GM18508 (cell line): ENCODE measurements around the gene SH3GL1.

Source experiments
- ATAC-seq: cut with Tn5 transposase; IDR thresholded peaks from one replicate; pipeline ENCODE4 v1.9.1; 2021; ENCODE audit warnings: moderate number of reproducible peaks; ENCODE audit not compliant: insufficient read depth, unreplicated experiment

Gene SH3GL1

DNA sequence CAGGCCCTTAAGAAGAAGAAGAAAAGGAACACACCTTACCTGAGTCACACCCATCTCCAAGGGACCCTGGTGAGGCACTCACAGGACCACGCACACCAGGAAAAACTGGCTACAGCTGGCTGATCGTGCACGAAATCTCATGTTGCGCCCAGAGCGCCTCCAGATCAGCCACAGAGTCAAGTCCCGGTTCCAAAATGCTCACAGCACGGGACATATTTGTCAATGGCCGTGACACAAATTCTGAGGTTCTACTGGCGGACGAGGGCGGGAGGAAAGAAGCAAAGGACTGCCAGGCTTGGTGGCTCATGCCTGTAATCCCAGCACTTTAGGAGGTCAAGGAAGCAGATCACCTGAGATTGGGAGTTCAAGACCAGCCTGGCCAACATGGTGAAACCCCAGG lies 21.5 kb downstream of the SH3GL1 start:
- ATAC-seq: no peak

DNA sequence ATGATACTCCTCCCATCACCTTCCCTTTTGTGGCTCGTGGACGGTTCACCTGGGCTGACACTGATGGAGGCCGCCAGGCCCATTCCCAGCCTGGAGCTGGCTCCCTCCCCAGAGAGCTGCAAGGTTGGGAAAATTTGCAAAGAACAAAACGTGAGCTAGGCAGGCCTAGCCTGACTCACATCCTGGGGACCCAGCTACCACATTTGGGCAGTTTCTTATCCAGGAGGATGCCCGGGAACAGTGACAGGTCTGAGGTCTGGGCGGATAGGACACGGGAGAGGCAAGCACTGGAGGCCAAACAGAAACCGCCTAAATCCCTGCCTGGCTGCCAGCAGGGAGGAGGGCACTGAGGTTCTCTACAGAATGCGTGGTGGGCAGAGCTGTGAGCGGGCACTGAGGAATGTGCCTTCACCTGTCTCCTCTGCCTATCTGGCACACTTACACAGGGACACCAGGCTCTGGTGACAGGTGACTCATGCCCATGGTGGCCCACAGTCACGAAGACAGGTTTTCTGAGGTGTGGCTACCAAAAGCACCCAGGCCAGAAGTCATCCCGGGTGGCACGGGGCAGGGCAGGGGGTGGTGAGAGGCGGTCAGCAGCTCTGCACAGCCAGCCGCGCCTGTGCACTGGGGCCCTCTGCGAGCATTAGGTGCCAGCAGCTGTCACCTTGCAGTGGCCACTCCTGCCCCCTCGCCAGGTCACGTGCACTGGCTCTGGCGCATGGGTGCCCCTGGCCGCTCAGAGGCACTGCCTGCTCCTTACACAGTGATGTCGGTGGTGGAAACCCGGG lies 23.2 kb downstream of the SH3GL1 start:
- no peak for ATAC-seq

DNA sequence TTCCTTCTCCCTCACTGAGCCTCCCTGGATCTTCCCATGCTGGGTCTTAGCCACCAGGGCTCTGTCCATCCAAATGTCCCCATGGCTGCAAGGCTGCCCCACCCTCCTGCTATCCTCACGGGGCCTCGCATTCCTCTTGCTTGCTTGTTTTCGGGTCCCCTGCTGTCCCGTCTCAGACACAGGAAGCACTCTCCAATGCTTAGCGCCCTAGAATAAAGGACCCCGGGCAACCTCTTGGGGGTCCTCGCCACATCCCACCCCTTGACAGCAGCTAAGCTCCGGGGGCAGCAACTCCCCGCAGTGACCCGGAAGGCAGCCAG lies 23.7 kb downstream of the SH3GL1 start:
- no peak for ATAC-seq

DNA sequence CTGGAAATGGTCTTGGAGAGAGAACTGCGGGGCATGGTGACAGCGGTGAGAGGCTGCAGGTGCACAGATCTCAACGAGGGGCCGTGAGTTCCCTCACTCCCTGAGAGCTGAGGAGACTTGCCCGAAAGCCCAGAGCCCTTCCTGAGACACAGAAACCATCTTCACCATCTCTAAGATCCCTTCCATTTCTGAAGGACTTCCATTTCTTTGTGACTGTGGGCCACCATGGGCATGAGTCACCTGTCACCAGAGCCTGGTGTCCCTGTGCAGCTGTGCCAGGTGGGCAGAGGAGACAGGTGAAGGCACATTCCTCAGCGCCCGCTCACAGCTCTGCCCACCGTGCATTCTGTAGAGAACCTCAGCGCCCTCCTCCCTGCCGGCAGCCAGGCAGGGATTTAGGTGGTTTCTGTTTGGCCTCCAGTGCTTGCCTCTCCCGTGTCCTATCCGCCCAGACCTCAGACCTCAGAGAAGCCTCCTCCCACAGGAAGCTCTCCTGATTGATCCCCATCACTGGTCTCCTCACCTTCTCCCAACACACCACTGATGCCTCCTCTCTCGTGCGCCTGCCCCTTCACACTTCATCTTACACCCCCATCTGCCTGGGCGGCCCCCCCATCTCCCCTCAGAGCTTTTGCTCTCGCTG lies 24.2 kb downstream of the SH3GL1 start:
- no peak for ATAC-seq

DNA sequence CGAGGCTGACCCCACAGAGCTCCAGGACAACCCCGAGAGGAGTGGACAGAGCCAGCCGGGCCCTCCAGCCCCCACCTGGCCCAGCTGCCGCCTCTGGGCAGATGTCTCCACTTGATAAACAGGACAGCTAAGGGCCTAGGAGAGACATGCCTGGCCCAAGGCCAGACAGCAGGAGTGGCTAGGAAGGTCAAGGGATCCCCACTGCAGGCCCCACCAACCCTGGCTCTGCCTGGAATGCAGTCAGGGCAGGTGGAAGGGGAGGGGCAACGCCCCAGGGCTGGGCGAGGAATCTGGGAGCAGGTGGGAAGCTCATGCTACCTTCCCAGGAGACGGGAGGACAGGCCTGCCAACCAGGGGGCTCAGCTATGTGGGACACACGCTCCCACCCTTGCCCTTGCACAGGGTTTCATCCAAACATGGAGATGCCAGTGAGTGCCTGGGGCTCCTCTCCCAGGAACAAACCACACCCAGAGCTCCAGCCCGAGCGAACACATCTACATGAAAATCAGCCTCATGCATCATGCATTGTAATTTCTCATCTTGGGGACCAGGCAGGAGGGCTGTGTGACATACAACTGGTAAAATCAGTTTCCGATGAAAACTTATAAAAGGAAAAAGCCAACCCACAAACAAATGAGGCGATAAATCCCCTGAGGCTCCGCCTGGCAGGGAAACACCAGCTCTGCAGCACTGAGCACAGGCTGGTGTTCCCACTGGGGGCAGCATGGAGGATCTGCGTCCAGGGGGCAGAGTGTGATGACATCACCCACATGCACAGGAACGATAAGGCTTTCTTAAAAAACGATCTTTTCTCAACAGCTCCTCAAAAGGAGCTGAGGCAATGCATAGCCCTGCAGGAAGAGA lies 25.0 kb downstream of the SH3GL1 start:
- no peak for ATAC-seq

DNA sequence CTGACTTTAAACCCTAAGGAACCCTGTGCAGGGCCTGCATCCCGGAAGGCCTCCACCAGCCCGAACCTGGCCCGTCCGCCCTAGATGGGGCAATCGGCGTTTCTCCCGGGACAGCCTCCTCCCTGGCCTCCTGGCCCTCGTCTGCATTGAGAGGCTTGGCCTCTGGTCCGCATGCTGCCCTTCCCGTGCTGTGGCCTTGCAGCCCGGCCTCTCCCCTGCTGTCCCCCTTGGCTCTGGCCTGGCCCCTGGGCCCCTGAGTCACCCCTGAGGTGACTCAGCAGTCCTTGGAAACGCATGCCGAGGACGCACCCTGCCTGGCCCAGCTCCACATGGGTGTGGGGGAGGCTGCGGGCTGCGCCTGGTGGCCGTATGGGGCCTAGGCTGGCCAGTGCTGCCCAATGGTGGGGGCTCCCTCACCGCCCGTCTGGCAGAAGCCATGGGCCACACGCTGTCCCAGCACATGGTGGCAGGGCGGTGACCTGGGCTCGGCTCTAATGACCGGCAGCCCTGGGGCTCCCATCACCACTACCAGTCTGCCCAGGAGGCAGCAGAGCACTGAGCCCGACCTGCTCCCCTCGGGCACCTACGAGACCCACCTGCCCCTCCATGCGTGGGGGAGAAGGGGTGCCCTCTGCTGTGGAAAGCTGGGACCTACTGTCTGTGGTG lies 25.7 kb downstream of the SH3GL1 start:
- ATAC-seq: no peak

DNA sequence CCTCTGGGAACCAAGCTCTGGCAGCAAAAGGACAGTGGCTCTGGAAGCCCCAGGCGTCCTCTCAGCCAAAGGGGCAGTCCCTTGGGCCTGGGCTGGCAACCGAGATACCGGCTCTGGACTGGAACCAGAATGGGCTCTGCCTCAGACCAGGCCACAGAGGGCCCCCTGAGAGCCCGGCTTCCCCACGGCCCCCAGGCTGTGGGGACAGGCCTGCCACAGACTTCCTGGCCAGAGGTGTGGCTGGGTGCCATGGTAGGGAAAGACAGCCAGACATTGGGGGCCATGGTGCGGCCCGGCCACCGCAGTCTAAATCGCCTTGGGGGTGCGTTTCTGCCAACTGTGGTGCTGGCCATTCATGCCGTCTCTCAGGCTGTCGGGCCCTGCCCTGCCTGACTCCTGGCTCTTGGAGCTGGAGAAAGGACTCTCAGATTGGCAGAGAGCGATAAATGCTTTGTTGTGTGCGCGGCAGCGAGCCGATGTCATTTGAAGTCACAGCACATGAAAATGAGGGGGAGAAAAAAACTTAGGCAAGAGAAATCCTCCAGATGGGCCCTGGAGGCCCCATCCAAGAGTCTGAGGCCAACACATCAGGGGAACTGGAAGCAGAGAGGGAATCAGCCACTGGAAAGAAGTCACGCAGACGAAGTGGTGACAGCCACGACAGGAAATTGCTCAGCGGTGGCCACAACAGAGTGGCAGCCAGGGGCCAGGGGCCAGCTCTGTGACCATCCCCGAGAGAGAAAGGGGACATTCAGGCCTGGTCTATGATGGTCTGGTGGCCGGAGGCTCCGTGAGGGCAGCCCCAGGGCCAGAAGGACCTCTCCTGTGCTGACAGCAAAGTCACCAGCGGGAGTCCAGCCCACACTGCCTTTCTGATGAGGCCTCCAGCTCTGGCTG lies 26.5 kb downstream of the SH3GL1 start:
- no peak for ATAC-seq

DNA sequence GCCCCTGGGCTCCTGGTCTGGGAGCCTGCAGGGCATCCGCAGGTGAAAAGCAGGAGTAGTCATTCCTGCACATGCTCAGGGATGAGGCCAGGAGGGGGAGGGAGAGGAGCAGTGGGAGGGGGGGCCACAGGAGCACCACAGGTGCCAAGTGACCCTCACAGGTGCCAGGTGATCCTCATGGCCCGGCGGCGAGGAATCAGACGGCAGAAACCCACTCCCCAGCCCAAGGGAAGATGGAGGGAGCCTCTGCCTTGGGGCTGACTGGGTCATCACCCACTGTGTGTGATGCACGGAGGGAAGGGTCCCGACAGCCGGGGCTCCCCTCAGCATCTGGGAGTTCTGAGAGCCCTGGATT lies 27.4 kb downstream of the SH3GL1 start:
- ATAC-seq: no peak

DNA sequence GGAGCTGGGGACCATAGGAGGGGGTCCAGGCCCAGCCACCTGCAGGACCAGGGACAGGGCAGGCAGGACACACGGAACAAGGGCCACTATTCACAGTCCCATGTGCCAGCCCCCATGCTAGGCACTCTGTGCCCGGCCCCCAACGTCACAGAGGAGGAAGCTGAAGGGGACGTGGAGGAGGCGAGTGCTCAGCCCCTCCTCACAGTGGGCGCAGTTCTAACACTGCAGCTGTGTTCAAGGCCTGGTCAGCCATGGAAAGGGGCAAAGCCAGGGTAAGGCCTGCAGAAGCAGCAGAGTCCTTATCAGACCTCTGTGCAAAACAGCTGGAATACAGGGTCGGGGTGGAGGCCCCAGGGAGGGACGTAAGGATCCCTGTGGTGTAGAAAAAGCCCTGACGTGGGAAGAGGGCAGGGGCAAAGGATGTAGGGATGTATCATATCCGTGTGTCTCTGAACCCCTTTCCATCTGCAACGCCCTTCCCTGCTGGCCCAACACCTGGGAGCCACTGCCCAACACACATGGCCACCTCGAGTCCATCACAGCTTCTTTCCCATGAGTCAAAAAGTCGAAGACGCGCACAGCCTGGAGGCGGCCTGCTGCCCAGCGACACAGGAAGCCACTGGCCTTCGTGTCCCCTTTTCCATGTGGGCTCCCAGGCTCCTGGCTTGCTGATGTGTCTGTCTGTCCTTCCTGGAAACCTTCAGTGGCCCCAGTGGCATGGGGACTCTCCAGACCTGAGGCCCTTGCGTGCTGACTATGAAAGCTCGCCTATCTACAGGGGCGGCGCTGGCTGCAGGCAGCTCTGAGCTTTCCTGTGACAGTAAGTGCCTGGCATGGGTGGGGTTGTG lies 28.0 kb downstream of the SH3GL1 start:
- ATAC-seq: no peak

DNA sequence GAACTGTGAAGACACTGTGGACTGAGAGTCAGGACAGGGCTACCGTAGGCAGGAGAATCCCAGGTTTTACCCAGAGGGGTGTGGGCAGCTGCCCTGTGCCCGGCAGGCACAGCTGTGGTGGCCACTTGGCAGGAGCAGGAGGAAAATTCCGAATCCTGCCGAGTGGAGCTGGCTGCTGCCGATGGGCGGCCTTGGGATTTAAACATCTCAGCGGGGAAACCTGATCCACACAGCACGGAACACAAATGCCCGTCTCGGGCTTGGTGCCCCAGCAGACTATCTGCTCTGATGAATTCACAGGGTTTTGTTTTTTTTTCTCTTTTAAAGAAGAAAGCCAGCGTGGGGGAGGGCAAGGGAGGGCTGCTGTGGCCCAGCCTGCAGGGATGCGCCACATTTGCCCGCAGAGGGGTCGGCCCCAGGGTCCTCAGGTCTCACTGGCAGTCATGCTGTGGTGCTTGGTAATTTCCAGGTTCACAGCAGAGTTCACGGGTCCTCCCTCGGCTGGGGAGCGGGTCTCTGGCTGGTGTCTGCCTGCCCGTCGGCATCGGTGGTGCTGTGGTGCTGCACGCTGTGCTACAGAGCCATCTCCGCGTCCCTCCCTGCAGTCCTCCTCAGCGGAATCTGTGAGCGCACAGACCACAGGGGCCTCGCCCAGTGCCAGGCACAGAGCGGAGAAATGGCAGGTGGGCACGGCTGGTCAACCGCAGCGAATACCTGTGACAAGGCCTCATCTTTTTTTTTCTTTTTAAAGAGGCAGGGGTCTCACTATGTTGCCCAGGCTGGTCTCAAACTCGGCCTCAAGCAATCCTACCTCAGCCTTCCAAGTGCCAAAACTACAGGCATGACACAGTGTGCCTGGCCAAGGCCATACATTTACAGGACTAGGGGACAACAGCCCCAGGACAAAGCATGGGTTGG lies 28.8 kb downstream of the SH3GL1 start:
- no peak for ATAC-seq

DNA sequence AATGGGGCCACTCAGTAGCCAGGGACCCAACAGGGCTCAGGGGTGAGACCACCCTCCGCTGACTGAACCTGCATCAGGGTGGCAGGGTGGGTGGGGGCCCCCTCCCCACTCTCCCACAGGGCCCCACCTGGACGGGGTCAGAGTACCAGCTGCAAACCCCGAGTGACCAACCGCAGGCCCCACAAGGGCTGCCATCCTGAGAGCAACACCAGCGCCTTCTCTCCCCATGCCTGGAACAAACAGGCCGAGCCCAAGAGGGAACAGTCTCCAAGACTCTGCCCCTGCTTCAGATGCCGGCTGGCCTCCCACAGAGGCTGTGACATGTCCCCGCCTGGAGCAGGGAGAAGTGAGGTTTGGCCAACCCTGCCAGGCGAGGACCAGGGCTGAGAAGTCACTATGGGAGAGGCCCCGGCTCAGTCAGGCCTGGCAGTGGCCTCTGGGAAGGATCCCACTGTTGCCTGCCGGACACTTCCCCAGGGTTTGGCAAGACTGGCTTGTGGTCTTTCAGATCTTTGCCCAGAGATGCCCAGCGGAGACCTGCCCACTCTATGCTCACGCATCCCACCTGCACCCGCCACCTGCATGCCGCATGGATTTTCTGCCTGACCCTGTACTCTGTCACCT lies 29.8 kb downstream of the SH3GL1 start:
- no peak for ATAC-seq

DNA sequence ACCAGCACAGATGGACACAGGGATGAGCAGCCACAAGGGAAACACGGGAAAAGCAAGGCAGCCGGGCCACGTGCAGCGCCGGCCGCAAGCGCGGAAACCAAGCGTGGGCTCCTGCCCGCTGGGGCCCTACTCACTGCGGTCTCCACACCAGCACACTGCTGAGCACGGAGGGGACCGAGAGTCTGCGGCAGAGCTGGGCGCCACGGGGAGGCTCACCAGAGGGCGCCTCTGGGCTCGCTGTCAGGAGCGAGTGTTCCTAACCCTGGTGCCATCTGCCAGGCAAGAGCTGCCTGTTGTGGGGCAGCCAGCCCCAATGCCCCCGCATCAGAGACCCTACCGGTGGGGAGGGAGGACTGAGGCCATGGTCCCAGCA lies 30.5 kb downstream of the SH3GL1 start:
- ATAC-seq: no peak

DNA sequence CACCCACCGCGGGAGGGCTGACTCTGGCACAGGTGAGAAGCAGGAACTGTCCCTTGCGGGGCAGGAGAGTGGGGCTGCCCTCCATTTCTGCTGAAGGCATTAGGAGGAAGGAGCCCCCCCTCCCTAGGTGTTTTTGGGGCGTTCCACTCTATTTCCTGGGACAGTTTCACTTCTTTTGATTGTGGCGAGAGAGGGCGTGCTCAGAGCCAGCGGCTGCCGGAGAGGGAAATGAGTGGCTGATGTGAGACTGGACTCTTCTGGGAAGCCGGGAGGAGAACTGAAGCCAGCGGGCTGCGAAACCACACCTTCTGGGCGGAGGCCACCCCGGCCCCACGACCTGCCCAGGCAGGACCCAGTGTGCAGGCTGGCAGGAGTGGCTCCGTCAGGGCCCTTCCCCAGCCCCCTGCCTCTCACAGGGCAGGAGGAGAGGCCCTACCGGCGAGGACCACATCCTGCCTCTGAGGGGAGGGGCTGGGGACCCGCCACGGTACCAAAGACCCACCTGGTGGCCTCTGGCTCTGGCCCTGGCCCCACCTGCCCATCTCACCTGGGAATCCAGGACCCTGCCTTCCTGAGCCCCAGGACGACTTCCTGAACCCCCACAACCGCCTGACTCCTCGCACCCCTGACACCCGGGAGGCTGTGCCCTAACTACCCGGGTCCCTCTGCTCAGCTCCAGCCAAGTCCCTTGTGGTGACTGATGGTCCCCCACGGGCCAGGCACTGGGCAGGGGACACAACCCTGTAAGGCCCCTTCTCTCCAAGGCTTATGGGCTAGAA lies 31.0 kb downstream of the SH3GL1 start:
- peak; percentile 44 for ATAC-seq

DNA sequence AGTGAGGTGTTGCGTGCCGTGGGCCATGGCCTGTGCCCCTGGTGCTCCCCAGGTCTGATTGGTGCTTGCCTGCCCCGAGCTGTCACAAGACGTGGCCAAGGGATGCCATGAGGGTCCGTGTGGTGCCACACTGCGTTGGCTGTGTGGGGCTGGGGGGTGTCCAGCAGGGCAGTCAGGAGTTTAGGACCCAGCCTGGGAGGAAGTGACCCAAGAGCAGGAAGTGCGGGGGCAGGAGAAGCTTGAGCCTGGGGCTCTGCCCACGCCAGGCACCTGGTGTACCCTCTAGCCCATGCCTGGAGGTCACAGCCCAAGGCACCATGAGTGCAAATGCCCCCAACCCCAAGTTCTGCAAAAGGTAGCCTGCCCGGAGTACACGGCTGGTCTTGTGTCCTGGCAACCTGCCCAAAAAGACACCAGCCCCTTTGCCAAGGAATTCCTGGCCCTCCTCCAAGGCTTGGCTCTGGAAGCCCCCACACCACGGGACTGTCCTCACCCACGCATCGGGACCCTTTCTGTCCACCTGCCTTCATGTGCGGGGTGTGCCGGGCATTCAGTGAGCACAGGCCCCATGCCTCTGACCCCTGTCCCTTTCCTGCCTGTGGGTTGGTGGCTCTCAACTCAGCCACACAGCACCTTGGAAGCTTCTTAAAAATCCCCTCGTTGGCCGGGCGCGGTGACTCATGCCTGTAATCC lies 32.1 kb downstream of the SH3GL1 start:
- no peak for ATAC-seq

DNA sequence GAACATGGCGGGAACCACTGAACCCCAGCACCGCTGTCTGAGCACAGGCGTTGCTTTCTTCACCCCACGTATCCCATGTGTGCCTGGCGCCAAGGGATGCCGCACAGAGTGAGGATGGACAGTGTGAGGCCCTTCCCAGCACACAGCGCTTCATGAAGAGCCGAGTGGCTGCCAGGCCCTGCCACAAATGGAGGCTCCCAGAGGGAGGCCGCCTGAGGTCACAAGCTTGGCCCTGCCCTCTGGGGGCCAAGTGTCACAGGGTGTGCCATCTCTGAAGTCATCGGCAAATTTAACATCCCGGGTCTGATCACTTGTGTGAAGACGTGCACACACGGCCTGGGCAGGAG lies 32.6 kb downstream of the SH3GL1 start:
- no peak for ATAC-seq

DNA sequence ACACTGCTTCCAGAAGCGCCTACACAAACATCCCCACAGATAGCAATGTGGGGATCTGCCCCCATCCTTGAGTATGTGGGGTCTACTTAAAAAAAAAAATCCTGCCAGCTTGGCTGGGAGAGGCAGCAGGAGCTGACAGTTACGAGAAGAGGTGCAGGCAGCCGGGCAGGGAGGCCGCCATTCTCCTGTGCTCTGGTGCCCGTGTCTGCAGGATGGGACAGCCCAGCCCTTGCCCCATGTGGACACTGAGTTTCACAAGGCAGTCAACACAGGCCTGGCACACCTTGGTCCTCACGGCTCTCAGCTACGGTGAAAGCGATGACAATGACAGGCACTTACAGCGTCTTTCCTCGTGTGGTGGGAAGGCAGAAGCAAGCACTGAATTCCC lies 33.0 kb downstream of the SH3GL1 start:
- no peak for ATAC-seq
